Measurements from ENCODE around the gene PHLPP2.
"Not testable (repeated sequence)": the region's sequence is repeated elsewhere in the genome, so short reads cannot be mapped to it uniquely, and the experiment has no call there.

The PHLPP2 gene

DNA sequence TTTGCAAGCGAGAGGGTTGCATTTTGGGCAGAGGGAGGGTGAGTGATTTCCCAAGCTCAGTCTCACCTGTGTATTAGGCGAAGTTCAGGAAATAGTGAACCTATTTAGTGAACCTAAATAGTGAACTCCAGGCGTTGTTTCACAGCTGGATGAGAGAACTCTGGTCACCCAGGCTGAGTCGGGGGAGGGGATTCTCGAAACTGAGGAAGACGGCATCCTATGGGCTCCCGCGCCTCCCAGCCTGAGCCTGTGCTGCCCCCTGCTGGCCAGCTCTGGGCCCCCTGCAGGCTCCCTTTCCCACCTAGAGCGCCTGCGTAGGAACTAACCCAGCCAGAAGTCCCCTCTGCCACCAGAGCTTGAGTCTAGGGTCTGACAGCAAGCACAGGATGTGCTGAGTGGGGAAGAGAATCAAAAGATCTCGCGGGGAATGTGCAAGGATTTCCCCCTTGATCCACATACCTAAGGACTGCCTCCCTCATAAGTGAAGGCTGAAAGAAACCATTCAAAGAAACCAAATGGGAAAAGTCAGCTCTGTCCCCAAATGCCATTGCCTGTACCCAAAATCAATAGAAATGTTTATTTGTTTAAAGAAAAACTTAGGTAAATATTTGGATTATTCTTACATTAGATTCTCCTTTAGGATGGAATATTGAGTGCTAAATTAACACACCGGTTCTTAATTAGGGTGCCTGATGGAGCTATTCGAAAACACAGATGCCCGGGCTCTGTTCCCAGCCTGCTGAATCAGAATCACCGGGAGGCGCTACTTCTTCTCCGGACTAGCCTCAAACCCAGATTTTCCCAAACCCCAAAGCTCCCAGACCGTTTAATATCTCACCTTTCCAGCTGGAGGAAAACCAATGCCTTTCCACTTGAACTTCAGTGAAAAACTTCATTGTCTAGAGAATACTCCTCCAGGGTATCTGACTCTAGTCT is 113.3 kb downstream of the PHLPP2 start:
- peak; percentile 52 for DNase-seq

DNA sequence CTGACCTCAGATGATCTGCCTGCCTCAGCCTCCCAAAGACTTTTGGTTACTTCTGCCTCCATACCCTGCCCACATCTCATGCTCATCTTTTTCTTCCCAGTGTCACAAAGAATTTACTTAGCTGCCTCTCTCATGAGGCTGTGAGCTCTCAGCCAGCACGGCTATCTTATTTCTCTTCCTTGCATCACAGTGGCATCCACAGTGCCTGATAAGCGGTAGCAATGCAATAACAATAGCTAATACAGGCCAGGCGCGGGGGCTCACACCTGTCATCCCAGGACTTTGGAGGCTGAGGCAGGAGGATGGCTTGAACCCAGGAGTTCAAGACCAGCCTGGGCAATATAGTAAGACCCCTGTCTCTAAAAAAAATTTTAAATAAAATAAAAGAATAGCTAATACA is 114.1 kb downstream of the PHLPP2 start:
- DNase-seq, result no peak

DNA sequence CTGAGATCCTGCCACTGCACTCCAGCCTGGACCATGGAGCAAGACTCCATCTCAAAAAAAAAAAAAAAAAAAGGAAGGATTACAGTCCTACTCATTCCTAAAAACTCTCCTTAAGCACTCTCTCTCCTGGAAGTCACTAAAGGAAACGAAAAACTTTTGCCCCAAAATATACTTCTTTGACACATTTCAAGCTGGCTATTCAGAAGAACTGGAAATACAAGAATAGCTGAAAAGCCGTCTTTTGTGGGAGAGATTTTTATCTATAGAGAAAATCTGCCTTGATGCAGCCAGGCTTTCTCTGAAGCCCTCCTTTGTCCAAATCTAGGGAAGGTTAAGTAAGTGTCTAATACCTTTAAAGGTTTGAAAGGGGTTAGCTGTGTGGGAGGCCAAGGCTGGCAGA is 115.4 kb downstream of the PHLPP2 start:
- no peak for DNase-seq

DNA sequence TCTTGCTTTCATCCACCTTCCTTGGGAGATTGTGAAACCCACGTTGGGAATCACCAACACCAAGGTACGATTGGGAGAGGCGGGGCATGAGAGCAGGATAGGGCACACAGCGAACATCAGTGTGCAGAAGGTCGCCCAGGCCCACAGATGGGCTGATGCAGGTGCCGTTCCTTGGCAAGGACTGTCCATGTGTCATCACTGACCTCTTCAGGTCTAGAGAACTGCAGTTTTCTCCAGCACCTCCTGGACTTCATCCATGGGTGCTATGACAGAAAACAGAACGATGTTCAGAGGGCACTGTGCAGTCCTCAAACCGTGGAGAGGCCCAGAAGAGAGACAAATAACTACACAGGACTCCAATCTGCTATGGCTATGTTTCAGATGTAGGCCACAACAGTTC is 123.7 kb downstream of the PHLPP2 start:
- no peak for DNase-seq

DNA sequence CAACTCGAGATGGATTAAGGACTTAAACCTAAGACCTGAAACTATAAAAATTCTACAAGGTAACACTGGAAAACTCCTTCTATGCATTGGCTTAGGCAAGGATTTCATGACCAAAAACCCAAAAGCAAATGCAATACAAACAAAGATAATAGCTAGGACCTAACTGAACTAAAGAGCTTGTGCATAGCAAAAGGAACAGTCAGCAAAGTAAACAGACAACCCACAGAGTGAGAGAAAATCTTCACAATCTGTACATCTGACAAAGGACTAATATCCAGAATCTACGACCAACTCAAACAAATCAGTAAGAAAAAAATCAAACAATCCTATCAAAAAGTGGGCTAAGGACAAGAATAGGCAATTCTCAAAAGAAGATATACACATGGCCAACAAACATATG is 126.1 kb downstream of the PHLPP2 start:
- DNase-seq, result not testable (repeated sequence)

DNA sequence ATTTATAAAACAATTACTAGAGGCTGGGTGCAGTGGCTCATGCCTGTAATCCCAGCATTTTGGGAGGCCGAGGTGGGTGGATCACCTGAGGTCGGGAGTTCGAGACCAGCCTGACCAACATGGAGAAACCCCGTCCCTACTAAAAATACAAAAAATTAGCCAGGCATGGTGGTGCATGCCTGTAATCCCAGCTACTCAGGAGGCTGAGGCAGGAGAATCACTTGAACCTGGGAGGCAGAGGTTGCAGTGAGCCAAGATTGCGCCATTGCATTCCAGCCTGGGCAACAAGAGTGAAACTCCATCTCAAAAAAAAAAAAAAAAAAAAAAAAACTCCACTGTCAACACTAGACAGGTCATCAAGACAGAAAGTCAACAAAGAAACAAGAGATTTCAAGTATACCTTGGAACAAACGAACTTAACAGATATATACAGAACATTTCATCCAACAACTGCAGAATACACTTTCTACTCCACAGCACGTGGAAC is 129.1 kb downstream of the PHLPP2 start:
- DNase-seq, result not testable (repeated sequence)
